ENCODE data around the gene TPM1.
"Not testable (repeated sequence)": the region's sequence is repeated elsewhere in the genome, so short reads cannot be mapped to it uniquely, and the experiment has no call there.

TPM1 gene

DNA sequence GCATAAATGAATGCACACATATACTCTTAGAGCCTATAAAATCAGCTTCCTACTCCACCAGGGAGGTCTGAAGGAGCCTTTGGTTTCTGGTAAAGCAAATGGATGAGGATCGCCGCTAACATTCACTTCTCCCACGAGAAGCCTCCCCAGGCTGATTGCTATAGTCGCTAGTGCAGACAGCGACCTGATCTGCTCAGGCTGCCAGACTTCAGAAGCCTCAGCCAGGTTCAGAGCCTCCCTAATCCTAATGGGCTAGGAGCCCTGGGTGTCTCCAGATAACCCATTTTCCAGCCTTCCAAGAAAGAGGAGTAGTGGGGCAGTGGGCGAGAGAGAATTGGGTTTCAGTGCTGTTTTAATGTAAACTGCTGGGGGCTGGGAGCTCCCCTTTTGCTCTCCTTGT lies 35.4 kb downstream of the TPM1 start:
- no peak for FAIRE-seq

DNA sequence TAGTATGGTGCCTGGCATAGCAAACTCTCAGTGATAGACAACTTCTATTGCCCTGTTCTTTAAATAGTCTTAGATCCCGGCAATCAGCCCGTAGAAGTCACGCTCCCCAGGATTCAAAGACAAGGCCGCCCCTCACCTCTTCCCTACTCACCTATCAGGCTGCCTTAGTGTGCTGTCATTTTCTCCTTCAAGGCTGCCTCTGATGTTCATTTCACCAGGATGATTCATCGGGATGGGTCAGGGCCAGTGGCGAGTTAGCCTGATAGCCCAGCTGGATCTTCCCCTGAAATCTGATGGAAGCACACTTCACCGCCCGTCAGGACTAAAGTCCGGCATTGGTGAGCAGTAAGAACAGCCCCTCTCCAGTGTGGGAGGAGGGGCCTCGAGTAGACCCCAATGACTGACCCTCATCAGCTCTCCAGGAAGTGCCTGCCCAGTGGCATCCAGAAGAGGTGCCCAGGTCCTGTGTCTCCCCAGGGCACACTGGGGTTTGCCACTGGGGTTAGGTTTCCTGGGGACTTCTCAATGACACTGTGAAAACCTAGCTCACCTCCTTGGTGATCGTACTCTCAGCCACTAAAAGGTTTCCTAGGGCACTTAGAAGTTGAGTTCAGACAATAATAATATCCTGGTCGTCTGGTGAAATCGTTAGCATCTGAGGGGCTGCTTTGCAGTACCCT lies 37.5 kb downstream of the TPM1 start:
- FAIRE-seq, result no peak

DNA sequence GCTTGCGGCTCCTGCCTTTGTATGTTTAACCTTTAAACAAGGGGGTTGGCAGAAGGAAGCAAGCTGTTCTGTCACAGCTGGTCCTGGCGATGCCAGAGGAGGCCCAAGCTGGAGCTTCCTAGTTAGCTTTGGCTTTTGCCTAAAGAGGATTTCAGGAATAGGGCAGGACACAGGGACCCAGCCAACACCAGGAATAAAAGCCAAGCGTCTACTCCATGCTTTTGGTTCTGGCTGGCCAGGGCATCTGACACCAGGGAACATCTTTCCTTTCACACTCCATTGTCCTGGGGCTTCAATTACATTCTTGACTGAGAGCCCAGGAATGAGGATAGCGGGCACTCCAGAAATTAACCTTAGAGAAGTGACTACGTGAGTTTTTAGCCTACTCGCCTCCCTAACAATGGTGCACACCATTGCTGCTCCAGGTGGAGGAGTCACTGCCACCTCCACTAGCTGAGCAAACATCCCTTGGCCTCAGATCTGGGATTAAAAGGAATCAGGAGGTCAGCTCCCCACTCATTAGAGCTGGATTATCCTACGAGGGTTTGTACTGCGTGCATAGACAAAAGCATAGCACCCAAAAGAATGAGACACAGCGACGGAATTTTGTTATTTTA lies 38.2 kb downstream of the TPM1 start:
- FAIRE-seq, result no peak

- FAIRE-seq, result no peak
Observed at GRCh38 chr15:63082366-63082765, 39.8 kb downstream of the TPM1 start.

- FAIRE-seq, result no peak
Observed at GRCh38 chr15:63083044-63083443, 40.5 kb downstream of the TPM1 start.

DNA sequence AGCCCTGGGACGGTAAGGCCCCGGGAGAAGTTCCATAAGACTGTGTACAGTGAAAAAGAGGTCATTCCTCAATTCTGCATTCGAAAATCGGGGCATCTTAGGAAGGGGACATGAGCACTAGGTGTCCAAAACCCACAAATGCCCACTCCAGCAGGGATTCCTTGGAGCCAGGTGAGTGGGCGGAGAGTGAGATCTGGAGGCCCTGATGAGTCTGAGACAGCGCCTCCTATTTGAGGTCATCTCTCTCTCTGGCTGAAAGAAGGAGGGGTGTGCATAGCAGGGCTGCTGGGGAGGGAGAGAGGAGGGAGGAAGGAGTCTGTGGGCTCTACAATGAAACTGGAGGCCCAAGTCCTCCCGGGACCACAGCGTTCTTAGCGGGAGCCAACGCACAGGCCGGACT lies 41.0 kb downstream of the TPM1 start:
- FAIRE-seq, result no peak

DNA sequence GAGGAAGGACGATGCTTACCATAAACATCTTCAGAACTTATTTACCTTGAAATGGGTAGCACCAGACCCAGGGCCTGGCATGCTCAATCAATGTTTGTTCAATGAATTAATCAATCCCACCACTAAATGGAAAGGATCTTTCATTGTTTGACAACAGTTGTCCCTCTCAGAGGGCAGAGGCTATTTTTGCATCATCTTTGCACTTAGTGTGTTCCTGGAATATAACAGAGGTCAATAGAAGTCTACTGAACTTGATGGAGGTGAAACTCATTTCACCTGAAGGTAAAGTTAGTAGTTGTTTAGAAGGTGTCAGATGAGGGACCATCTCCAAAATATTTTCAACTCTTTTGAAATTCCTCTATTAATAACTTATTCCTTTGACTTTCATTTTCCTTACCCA lies 42.3 kb downstream of the TPM1 start:
- no peak for FAIRE-seq

- FAIRE-seq, result no peak
Observed at GRCh38 chr15:63085289-63085688, 42.7 kb downstream of the TPM1 start.

- FAIRE-seq, result no peak
Observed at GRCh38 chr15:63086271-63086670, 43.7 kb downstream of the TPM1 start.

DNA sequence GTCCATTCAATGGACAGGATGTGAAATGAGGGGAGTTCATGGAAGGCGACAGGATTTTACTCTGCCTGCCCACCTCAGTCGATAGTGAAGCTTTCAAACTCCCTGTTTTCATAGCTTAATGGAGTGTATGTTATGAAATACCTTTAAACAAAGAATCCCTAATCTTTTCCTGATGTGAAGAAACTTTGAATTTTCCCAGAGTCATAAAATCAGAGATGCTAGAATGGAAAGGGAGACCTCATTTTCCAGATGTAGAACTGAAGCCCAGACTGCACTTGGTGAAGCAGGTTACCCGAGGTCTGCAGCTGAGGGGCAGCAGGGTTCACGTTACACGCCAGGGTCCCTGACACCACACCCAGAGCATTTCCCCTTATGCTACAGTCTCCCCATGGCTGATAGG lies 44.4 kb downstream of the TPM1 start:
- no peak for FAIRE-seq

GRCh38 chr15:63088533-63089245 lies 46.1 kb downstream of the TPM1 start:
- FAIRE-seq, result no peak

- FAIRE-seq, result no peak
Observed at GRCh38 chr15:63089260-63090043, 46.9 kb downstream of the TPM1 start.

- FAIRE-seq, result no peak
Observed at GRCh38 chr15:63090472-63090871, 47.9 kb downstream of the TPM1 start.

DNA sequence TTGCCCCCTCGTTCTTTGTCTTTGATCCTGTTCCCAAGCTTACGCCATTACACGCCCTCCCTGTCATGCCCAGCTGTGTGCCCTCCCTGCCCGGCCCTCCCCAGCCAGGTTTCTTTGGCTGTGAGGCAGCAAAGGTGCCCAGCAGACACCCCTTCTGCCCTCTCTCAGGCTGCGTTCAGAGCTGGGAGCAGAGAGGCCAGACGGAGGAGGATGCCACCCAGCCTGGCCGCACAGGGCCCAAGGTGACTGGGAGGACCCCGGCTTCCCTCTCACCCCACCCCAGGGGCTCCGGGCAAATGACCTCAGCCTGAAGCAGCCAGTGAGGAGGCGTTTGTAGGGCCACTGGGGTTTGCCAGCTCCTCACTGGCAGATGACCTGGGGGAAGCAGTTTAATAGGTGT lies 48.3 kb downstream of the TPM1 start:
- FAIRE-seq, result no peak

- no peak for FAIRE-seq
Observed at GRCh38 chr15:63091679-63092446, 49.3 kb downstream of the TPM1 start.

DNA sequence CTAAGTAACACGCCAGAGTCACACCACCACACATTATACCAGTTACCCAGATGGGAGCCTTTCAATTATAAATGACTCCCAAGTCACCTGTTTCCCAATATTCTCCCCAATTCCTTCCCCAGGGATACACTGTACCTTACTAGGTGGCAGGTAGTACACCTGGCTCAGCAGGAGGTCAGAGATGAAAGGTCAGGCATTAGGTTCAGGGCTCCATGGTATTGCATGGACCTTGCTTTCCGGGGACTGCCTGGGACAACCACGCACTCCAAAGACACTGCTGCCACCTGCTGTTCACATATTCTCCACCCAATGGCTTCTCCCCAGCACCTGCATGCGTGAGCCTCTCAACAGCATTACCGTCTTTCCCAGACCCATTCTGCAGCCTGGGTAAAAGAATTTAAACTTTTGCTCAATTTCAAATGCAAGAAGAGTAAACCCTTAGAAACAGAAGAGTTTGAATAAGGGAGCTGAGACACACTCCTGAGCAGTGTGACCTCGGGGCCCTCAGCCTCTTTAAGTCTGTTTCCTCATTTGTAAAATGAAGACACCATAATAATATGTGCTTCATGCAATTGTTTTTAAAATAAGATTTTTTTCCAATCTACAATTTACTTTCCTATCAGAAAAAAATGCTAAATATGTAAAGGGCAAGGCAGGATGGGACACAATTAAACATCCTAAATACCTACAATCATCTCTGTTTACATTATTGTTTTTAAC lies 51.1 kb downstream of the TPM1 start:
- FAIRE-seq, result no peak

DNA sequence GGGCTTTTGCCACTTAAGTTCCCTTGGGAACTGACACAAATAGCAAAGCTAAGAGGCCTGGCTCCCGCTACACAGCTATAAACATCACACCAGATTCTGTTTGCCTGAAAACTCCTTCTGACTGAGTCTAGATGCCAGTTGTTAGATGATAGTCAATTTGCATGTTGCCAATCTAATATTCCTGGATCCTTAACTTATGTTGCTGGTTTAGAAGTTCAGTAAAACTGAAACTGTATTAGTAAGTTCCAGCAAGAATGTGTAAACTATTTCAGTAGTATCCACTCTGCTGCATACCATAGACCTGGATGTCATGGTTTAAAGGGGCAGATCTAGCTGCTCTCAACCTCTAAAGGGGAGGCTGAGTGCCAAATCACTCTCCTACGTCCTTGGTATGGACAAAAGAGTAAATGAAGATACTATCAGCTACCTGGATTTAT lies 52.0 kb downstream of the TPM1 start:
- FAIRE-seq, result no peak

GRCh38 chr15:63096178-63096577 lies 53.6 kb downstream of the TPM1 start:
- no peak for FAIRE-seq

DNA sequence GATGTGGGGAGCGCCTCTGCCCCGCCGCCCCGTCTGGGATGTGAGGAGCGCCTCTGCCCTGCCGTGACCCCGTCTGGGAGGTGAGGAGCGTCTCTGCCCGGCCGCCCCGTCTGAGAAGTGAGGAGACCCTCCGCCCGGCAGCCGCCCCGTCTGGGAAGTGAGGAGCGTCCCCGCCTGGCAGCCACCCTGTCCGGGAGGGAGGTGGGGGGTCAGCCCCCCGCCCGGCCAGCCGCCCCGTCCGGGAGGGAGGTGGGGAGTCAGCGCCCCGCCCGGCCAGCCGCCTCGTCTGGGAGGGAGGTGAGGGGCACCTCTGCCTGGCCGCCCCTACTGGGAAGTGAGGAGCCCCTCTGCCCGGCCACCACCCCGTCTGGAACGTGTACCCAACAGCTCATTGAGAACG lies 56.4 kb downstream of the TPM1 start:
- FAIRE-seq, result not testable (repeated sequence)

DNA sequence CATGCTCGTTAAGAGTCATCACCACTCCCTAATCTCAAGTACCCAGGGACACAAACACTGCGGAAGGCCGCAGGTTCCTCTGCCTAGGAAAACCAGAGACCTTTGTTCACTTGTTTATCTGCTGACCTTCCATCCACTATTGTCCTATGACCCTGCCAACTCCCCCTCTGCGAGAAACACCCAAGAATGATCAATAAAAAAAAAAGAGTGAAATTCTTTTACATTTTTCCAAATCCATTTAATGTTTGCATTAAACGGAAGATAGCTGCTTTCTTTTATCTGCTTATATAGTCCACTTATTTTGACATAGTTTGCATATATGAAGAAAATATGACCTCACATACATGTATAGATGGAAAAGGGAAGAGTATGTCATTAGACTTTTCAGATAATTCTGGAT lies 57.0 kb downstream of the TPM1 start:
- not testable (repeated sequence) for FAIRE-seq

GRCh38 chr15:63103416-63103815 lies 60.9 kb downstream of the TPM1 start:
- no peak for FAIRE-seq

- FAIRE-seq, result no peak
Observed at GRCh38 chr15:63104727-63105126, 62.2 kb downstream of the TPM1 start.
